NOMO-1 (cell line): ENCODE results near the gene TUBA3E.
"Not testable (repeated sequence)": the region's sequence is repeated elsewhere in the genome, so short reads cannot be mapped to it uniquely, and the experiment has no call there.

Source experiments
- DNase-seq, 2 experiments: peaks; one replicate each; lab custom pipeline; 2025; ENCODE audit not compliant: unreplicated experiment in 2 of 2; lab: John Stamatoyannopoulos, UW

TUBA3E gene

DNA sequence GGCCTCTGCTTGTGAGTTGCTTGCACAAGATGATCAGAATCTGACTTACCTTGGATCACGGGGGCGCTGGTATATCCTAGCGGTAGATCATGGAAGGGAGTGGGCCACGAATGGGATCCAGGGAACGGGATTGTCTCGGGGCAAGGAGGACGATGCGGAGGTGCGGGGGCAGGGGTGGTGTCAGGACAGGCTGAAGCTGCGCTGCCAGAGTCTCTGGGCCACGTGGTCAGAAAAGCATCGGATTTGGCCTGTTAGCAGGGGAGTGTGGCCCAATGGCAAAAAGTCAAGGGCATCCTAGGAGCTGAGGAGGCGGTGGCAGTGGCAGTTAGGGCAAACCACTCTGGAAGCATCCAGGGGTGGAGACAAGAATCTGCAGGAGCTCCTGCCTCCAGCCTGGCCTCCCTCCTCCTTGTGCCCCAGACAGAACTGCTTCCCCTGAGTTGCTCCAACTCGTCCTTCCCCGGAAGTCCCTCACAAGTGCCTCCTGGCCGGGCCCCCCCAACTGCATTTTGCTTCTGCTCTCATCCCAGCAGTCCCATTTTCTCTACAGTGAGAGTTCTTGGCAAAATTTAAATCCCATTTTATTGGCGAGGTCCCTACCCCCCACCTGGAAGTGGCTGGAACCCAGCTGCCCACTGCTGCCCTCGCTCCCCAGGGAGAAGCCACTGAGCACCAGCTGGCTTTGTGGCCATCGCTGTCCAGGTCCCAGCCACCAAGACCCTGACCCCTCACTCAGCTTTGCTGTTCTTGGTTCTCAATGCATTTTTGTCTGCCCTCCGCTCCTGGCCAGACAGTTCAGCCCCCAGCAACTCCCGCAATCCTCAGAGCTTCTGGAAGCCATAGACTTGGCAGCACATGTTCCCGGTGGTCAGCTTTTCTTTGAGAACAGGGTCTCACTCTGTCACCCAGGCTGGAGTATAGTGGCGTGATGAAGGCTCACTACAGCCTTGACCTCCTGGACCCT lies 47.8 kb downstream of the TUBA3E start:
- no peak for DNase-seq

DNA sequence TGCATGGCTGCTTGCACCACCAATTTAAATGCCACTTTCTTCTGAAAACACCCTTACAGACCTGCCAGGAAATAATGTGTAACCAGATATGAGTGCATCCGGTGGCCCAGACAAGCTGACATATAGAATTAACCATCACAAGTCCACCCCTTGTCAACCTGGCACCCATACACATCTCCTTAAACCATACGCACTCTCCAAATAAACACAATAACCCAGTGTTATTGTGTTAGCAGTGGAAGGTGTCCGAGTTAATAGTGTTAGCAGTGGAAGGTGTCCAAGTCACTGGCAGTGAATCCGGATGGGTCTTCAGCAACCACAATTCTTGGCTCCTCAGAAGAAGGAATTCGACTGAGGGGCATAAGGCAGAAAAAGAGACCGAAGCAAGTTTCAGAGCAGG lies 49.7 kb downstream of the TUBA3E start:
- not testable (repeated sequence) for DNase-seq

DNA sequence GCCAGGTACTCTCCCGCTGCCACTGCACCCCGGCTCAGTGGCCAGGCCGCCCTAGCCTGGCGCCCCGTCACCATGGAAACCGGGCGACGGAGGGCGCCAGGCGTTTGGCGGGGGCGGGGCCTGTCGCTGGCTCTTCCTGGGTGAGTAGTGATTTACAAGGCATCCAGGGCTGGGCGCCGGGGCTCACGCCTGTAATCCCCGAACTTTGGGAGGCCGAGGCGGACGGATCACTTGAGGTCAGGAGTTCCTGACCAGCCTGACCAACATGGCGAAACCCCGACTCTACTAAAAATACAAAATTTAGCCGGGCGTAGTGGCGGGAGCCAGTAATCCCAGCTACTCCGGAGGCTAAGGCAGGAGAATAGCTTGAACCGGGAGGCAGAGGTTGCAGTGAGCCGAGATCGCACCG lies 53.2 kb downstream of the TUBA3E start, which contains the start of gene CCDC74B:
TSS of gene CCDC74B (minus strand) at position 107 of the 409 bp plus-strand sequence. CDS start 116 bp downstream, outside the sequence.
- DNase-seq, result not testable (repeated sequence)

DNA sequence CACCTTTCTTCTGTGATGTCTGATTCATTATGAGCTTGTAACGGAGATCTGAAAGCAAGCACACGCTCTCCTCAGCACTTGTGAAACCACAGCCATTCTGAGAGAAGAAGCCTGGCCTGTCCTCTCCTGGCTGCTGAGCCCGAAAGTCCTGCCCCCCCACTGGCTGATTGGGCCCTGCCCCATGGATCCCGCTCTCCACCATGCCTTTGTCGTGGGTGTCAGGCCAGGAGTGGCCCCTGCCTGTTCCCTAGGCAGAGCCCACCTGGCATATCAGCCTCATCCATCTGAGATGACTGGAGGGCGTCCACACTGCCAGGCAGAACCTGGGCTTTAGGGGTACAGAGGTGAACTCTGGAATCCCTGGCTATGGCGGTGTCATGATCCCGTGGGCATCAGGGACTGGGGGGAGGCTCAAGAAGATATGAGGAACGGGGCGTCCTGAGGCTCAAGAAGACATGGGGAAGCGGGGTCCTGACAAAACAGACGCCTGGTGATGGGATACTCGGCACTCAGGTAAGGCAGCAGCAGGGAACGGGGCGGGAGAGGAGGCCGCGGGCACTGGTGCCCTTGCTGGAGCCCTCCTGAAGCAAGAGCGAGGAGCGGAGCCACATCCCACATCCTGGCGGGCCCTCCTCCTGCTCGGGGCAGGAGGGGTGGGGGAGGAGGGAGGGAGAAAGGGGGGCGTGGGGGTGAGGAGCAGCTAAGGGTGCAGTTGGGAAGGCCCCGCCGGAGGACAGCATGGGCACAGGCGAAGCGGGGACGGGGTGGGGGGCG lies 54.8 kb downstream of the TUBA3E start:
- not testable (repeated sequence) for DNase-seq

DNA sequence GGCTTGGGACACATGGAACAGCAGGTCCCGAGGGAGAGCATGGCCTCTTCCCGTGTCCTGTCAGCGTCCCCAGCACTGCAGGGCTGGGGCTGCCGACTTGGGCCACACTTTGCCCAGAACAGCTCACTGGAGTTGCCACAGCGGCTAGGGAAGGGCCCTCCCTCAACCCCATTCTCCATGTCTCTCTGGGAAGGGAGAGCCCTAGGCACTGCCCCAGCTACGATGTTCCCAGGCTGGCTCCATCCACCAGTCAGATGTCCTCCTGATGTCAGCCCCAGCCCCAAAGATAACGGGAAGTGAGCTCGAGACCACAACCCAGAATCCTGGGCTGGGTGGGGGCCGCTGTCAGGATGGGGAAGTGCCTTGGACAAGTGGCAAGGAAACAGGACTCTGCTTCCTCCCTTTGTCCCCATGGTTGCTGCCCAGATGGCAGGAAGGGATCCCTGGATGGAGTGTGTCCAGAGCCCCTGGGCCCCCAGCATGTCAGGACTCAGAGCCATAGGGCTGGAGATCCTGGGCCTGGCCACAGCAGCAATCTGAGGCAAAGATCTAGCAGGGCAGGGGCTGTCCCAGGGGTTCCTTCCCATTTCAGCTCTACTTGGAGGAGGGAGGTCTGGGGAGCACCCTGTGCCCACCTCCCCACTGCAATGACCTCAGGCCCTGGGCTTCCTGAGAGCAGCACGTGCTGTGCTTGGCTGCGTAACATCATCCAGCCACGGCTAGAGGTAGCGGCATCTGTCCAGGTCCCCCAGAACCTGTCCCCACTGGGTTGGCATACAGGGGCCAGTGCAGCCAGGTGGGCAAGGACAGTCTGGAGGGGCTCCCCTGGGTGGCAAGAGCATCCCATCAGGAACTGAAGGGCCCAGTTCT lies 55.6 kb downstream of the TUBA3E start:
- not testable (repeated sequence) for DNase-seq
